ENCODE results near the gene LUC7L3.

GRCh38 chr17:50762177-50762576 is 42.8 kb downstream of the LUC7L3 start:
- TF ChIP-seq POLR2A (IDR thresholded peaks at IDR 0.05; ENCODE audit: low read depth, low read length): no peak
- TF ChIP-seq POLR2AphosphoS5 (IDR thresholded peaks at IDR 0.05; ENCODE audit: low read depth, low read length): no peak

Measured in GM12892 (cell line).